PC-3 (cell line): ENCODE data around the gene RPL13.

Experiments
- CTCF ChIP-seq: fragments of 300-600 bp; sonication (generic); conservative IDR thresholded peaks from 2 replicates; pipeline ENCODE4 v1.5.1; 2017; ENCODE audit warnings: antibody characterized with exemption, low read depth, mild to moderate bottlenecking, low read length
- EZH2 ChIP-seq: fragments of 300-600 bp; sonication (generic); IDR thresholded peaks from one replicate; pipeline ENCODE4 v1.6.1; 2017; ENCODE audit warnings: antibody characterized with exemption, mild to moderate bottlenecking, low read length; ENCODE audit not compliant: unreplicated experiment

DNA sequence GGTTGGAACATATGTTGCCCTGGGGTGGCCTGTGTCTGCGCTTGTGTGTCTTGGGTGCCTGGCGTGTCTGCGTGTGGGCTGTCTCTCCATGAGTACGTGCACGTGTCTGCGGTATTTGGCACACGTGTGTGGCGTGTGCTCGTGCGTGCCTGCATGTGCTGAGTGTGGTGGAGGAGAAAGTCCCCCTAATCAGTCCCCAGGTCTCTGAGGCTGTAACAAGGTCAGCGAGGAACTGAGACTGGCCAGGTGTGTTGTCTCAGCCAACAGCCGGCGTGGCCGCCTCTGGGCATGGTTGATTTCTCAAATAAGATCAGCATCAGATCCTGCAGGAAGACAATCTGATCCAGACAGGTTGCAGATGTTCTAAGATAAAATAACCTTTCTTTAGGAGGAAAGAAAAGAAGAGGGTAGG is 11.6 kb downstream of the RPL13 start:
- no peak for TF ChIP-seq CTCF
- no peak for TF ChIP-seq EZH2
